SK-N-SH (cell line): ENCODE measurements around the gene MAP4K5.

Experiments used
- CTCF ChIP-seq: fragments of 200-600 bp; sonication (generic); IDR thresholded peaks from 2 replicates; pipeline ENCODE4 v1.6.1; 2017; ENCODE audit warnings: antibody characterized with exemption, mild to moderate bottlenecking, moderate library complexity
- EZH2phosphoT487 ChIP-seq: fragments of 200-600 bp; sonication (generic); IDR thresholded peaks from 2 replicates; pipeline ENCODE4 v1.6.1; 2017; ENCODE audit warnings: low read depth, mixed run types, mild to moderate bottlenecking, antibody characterized with exemption, moderate library complexity, borderline replicate concordance
- JUND ChIP-seq: IDR thresholded peaks from 2 replicates; pipeline ENCODE4 v1.4.0; 2012
- RAD21 ChIP-seq: IDR thresholded peaks from 2 replicates; pipeline ENCODE4 v1.6.1; 2012; ENCODE audit warnings: mild to moderate bottlenecking, low read length
- RFX5 ChIP-seq: IDR thresholded peaks from 2 replicates; pipeline ENCODE4 v1.6.1; 2012; ENCODE audit warnings: mild to moderate bottlenecking, improper control_type of control experiment, low read length
- TAF1 ChIP-seq: IDR thresholded peaks from 2 replicates; pipeline ENCODE4 v1.6.1; 2012; ENCODE audit warnings: low read depth, mild to moderate bottlenecking, low read length, moderate library complexity, borderline replicate concordance
- USF2 ChIP-seq: fragments of 150-350 bp; IDR thresholded peaks from 2 replicates; pipeline ENCODE4 v1.6.1; 2017; ENCODE audit warnings: antibody characterized with exemption, low read length, low read depth, borderline replicate concordance
- YY1 ChIP-seq: IDR thresholded peaks from 2 replicates; pipeline ENCODE4 v1.4.0; 2012; ENCODE audit warnings: low read depth, mild to moderate bottlenecking

- TF ChIP-seq CTCF = no peak
- TF ChIP-seq RAD21 = no peak
- TF ChIP-seq EZH2phosphoT487 = no peak
- no peak for TF ChIP-seq YY1
- no peak for TF ChIP-seq USF2
- TF ChIP-seq TAF1 = no peak
- no peak for TF ChIP-seq RFX5
- no peak for TF ChIP-seq JUND
Observed at GRCh38 chr14:50534416-50534815, 2.0 kb upstream of the MAP4K5 start.
